ENCODE measurements around the gene DIAPH3. TPM values are rescaled to one million over a fixed set of nuclear protein-coding genes. Genes with fewer than 3 reads are reported as not detected.
A peak's percentile ranks its signal among the peaks of the same experiment; 100 is the strongest.

DIAPH3 gene
- polyA plus RNA-seq, 1 of the 3 experiments (the other 2 are of a cell fraction): 5.4 TPM

- TF ChIP-seq, protein P1, sequence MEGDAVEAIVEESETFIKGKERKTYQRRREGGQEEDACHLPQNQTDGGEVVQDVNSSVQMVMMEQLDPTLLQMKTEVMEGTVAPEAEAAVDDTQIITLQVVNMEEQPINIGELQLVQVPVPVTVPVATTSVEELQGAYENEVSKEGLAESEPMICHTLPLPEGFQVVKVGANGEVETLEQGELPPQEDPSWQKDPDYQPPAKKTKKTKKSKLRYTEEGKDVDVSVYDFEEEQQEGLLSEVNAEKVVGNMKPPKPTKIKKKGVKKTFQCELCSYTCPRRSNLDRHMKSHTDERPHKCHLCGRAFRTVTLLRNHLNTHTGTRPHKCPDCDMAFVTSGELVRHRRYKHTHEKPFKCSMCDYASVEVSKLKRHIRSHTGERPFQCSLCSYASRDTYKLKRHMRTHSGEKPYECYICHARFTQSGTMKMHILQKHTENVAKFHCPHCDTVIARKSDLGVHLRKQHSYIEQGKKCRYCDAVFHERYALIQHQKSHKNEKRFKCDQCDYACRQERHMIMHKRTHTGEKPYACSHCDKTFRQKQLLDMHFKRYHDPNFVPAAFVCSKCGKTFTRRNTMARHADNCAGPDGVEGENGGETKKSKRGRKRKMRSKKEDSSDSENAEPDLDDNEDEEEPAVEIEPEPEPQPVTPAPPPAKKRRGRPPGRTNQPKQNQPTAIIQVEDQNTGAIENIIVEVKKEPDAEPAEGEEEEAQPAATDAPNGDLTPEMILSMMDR (IDR thresholded peaks at IDR 0.05): no peak
- TF ChIP-seq SIN3A (IDR thresholded peaks at IDR 0.05; ENCODE audit: borderline replicate concordance, low read depth, low read length): no peak
Measured at GRCh38 chr13:60137911-60138560, 25.7 kb downstream of the DIAPH3 start (continued).

DNA sequence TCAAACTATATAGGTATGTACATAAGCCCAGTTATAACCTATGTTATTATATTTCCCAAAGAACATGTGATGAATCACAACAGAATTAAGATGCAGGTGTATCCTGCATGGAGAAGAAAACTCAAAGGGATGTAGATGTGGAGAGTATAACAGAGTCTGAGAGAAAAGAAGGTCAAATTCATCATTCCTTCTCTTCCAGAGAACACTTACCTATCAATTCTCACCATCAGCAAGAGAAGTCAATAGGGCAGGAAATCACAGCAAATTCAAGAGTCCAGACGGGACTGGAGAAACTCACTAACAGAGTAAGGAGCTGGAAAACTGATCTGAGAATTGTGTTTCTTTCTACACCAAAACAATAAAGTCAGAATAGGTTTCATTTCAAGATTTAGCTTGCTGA, 28.4 kb downstream of the DIAPH3 start:
- H3K79me2 ChIP-seq (ENCODE audit: insufficient read depth): peaks cover 98% of the 10 kb centered on the region
- TF ChIP-seq, protein P2, sequence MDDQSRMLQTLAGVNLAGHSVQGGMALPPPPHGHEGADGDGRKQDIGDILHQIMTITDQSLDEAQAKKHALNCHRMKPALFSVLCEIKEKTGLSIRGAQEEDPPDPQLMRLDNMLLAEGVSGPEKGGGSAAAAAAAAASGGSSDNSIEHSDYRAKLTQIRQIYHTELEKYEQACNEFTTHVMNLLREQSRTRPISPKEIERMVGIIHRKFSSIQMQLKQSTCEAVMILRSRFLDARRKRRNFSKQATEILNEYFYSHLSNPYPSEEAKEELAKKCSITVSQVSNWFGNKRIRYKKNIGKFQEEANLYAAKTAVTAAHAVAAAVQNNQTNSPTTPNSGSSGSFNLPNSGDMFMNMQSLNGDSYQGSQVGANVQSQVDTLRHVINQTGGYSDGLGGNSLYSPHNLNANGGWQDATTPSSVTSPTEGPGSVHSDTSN (IDR thresholded peaks at IDR 0.05): no peak
- no peak for TF ChIP-seq FOXM1 (IDR thresholded peaks at IDR 0.05; ENCODE audit: low read depth)
- TF ChIP-seq MEF2A (IDR thresholded peaks at IDR 0.05; ENCODE audit: borderline replicate concordance, low read depth): no peak
- TF ChIP-seq, protein P3, sequence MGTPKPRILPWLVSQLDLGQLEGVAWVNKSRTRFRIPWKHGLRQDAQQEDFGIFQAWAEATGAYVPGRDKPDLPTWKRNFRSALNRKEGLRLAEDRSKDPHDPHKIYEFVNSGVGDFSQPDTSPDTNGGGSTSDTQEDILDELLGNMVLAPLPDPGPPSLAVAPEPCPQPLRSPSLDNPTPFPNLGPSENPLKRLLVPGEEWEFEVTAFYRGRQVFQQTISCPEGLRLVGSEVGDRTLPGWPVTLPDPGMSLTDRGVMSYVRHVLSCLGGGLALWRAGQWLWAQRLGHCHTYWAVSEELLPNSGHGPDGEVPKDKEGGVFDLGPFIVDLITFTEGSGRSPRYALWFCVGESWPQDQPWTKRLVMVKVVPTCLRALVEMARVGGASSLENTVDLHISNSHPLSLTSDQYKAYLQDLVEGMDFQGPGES (IDR thresholded peaks at IDR 0.05; ENCODE audit: low read depth, low read length): no peak
- no peak for TF ChIP-seq JUND (IDR thresholded peaks at IDR 0.05)
- TF ChIP-seq FOSL2 (IDR thresholded peaks at IDR 0.05; ENCODE audit: borderline replicate concordance, low read depth): no peak
- no peak for TF ChIP-seq NRF1 (IDR thresholded peaks at IDR 0.05; ENCODE audit: low read depth, low read length)
- TF ChIP-seq RXRA (IDR thresholded peaks at IDR 0.05; ENCODE audit: borderline replicate concordance, low read depth): no peak
- no peak for TF ChIP-seq RAD21 (IDR thresholded peaks at IDR 0.05; ENCODE audit: low read length)
- no peak for TF ChIP-seq RCOR1 (IDR thresholded peaks at IDR 0.05; ENCODE audit: low read length)
- TF ChIP-seq RFX5 (IDR thresholded peaks at IDR 0.05; ENCODE audit: low read length): no peak
- H3K9me2 ChIP-seq: no peaks in the 10 kb centered on the region
- no peak for DNase-seq
- H3K9me3 ChIP-seq: no peaks in the 10 kb centered on the region
- peak overlapping the region; percentile 13; the same call in 1 of the 2 replicates for H2AFZ ChIP-seq (ENCODE audit: low read depth)
- H3F3A ChIP-seq (replicated peaks; ENCODE audit: insufficient read depth): peaks cover 9% of the 10 kb centered on the region
- POLR2A ChIA-PET: no interaction called here
- CTCF ChIA-PET: interaction anchor here (0.8 kb wide), 1 partner anchor 10 kb away, joined by 3 read pairs; no protein-coding TSS in a partner anchor
- 86% methylated on average over 1 of the region's 1 CpG for WGBS (ENCODE audit: low lambda C conversion rate)
- H3K4me2 ChIP-seq: 0 out of 2 replicates have a peak overlapping the region, but pooled peaks have one; percentile 3
- H3K4me3 ChIP-seq (ENCODE audit: low read depth in 2 of 2, low read length in 1 of 2): peak overlapping the region in 1 of 2 experiments; percentile 16; a peak in 1 of 4 replicates
- H3K27ac ChIP-seq (ENCODE audit: low read depth in 2 of 2, low read length in 1 of 2): no peak overlapping the region
- H3K4me1 ChIP-seq (ENCODE audit: control insufficient read depth in 1 of 2, insufficient read depth in 2 of 2, low read depth in 1 of 2, low read length in 1 of 2): peaks cover 0 to 20% of the 10 kb centered on the region in 2 experiments; a peak in 3 of 4 replicates
- H3K9ac ChIP-seq: no peak overlapping the region
- H3K36me3 ChIP-seq (replicated peaks in 1 of 2; ENCODE audit: control insufficient read depth in 1 of 2, insufficient read depth in 2 of 2, low read length in 1 of 2): peaks cover 0 to 7% of the 10 kb centered on the region in 2 experiments
- H3K27me3 ChIP-seq (ENCODE audit: insufficient read depth): no peaks in the 10 kb centered on the region
- H4K20me1 ChIP-seq (ENCODE audit: insufficient read depth): peaks cover 7% of the 10 kb centered on the region; the same call in 1 of the 2 replicates

All from SK-N-SH (cell line).